Stimulated activated naive CD4-positive, alpha-beta T cell treated with Interleukin-2 at 50 U/mL for 16 hours (primary cell): Measurements from ENCODE around the gene PKMYT1.

Experiments used
- DNase-seq: peaks from one replicate; lab custom pipeline; 2025; lab: John Stamatoyannopoulos, UW

The PKMYT1 gene

DNA sequence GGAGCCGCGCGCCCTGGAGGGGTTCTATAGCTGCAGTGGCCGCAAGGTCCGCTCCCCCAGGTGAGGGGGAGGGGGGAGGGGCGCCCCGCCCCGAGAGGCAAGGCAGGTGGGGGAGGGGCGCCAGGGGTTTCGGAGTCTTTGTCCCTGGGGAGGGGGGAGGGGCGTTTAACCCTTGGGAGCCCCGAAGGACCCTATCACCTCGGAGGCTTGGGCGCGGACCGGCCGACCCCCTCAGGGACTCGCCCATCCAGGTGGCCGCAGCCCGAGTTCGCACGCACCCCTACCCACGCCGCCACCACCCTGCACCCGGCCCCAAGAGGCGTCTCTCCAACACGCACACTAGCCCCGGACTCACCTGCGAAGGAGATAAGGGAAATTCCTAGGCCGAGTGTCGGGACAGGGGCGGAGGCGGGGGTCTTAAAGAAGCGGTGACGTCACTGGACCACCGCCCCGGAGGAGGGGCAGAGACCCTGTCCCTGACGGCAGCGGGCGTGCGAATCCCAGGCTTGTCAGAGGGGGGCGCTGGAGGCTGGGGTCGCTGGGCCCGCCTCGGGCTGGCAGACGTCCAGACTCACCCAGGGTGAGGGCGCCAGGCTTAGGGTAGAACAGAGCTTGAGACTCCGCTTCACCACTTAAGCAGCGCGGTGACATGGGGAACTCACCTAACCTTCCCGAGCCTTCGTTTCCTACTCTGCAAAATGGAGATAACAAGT is 37.7 kb upstream of the PKMYT1 start, which contains the start of gene CLDN6:
Gene CLDN6, minus strand, starts transcription at position 390 of the 713 bp plus-strand sequence. CDS start 2,162 bp downstream, outside the sequence.
- no peak for DNase-seq

DNA sequence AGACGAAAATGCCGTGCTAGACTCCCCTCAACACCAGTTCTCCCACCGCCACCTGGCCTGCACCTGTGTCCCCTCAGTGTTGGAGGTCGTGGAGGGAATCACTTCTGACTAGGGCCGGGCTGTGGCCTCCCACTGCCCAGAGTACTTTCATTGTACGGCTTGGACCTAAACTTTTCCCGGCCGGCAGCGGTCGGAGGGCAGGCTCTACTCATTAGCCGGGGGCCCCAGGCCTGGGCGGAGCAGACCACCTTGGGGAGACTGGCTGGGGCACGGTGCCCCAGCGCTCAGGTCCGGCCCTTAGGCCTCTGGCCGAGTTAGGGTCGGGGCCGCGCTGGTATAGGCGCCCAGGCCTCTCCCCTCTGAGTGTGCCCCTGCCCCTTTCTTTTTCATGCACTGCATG is 37.1 kb upstream of the PKMYT1 start:
- DNase-seq: no peak

DNA sequence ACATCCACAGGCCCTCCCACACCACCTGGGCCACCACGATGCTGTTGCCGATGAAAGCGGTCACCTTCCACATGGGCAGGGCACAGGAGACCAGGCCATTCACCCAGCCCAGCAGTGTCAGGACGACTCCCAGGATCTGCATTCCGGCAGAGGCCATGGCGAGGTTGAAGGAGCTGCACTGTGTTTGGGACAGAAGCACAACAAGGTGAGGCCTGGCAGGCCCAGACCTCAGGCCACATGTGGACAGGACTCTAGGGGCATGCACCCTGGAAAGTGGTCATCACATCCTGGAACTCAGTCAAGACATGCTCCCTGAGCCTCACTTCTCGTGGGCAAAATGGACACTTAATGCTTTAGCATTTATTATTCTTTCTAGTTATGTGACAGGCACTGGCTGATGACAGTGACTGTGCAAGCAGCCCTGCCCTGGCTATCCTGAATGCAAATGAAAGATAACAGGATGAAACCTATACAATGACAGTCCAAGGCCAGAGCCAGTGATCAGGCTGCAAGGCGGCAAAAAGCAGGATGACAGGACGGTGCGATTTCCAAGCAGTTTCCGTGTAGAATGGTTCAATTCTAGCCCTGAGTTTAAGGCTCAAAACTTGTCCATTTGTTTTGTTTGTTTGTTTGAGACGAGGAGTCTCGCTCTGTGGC is 35.7 kb upstream of the PKMYT1 start:
- no peak for DNase-seq

DNA sequence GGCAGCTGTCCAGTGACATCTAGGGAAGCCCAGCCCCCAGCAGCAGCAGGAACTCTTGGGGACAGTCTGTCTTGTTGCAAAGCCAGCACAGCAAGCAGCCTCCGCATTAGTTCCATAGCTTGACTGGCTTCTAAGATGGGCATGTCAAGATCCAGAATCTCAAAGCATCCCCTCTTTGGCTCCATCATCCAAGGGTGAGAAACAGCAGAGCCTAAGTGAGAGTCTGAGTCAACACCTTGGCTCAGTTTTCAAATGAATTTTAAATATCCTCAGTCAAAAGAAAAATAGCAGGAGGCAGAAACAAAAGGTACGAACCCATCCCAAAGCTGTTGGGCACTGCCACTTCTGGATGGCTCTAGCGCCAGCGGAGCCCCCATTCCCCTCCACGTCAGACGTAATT is 34.7 kb upstream of the PKMYT1 start:
- no peak for DNase-seq

DNA sequence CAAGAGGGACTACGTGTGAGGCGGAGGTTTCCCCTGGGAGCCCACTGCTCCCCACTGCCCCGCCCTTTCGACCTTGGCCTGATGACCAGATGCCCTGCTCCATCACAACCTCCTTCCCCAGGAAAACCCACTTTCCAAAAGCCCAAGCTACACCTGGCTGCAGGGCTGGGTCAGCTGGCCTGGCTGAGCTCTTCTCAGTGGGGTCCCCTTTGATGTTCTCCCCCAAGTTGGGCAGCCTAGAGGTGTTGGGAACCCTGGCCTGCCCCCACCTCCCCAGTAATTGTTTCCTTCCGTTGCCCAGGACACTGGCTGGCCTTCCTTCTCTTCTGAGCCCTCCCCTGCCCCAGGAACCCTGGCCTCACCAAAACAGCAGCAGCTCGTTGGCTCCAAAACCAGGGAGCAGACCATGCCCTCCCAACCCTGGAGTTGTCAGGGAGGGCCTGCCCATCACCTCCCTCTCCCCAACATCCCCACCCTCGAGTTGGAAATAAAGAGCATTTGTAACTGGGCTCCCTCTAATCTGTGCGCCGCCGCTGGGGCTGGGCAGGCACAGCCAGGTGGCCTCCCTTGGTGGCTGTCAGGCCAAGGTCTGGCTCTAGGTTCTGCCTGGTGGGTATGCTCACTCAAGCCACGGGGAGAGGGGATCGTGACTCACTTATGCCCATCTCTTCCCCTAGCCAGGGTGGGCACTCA is 33.9 kb upstream of the PKMYT1 start:
- DNase-seq: no peak

DNA sequence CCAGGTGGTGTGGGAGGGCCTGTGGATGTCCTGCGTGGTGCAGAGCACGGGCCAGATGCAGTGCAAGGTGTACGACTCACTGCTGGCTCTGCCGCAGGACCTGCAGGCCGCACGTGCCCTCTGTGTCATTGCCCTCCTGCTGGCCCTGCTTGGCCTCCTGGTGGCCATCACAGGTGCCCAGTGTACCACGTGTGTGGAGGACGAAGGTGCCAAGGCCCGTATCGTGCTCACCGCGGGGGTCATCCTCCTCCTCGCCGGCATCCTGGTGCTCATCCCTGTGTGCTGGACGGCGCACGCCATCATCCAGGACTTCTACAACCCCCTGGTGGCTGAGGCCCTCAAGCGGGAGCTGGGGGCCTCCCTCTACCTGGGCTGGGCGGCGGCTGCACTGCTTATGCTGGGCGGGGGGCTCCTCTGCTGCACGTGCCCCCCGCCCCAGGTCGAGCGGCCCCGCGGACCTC is 33.3 kb upstream of the PKMYT1 start:
- no peak for DNase-seq

DNA sequence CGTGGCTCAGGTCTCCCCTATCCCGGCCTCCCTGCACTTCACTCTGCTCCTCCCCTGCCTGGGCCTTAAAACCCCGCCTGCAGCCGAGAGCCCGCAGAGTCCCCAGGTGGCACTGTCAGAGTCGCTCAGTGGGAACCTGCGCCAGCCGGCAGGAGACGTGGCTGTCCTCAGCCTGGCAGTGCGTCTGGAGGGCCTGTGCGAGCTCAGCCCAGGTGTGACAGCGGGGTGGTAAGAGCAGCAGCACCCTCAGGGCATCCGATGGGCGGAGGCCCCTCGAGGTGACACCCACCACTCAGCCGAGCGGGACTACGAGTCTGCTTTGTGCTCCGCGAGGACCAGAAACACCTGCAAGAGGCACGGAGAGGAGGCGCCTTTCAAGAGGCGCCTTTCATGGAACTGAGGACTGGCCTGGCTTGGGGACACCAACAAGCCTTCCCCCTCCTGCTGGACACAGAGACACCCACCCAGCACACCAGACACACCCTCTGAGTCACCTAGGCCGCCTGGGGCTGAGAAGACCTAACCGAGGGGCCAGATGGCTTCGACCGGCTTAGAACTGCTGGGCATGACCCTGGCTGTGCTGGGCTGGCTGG is 32.7 kb upstream of the PKMYT1 start, which contains the start of gene CLDN9:
Gene CLDN9, plus strand, starts transcription at position 96 of the 593 bp plus-strand sequence. Its CDS starts 440 bp downstream, at position 536.
- no peak for DNase-seq

DNA sequence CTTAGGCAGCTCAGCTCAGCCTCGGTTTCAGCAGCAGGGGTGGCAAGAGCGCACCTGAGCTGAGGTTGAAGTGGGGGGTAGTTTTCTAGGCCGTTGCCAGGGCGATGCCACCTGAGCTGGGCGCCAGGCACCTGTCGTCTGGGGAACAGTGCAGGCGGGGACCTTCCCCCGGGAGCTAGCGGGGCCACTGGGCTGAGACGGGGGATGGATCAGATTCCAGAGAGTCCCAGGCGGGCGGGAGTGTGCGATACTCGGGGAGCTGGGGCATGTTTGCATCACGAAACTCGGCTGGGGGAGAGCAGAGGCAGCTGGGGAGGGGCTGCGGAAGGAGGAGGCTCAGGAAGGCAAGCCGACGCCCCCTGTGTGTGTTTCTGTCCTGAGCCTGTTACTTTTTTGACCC is 32.0 kb upstream of the PKMYT1 start:
- DNase-seq: no peak

DNA sequence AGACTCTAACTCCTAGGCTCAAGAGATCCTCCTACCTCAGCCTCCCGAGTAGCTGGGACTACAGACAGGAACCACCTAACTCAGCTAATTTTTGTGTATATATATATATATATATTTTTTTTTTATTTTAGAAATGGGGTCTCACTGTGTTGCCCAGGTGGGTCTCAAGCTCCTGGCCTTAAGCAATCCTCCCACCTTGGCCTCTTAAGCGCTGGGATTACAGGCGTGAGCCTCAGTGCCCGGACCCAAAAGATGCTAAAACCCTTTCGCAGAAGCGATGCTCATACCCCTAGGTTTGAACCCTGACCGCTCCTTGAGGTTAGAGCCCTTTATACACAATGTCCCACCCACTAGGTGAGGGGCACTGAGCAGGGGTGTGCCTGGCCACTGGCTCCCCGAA is 30.3 kb upstream of the PKMYT1 start:
- no peak for DNase-seq

DNA sequence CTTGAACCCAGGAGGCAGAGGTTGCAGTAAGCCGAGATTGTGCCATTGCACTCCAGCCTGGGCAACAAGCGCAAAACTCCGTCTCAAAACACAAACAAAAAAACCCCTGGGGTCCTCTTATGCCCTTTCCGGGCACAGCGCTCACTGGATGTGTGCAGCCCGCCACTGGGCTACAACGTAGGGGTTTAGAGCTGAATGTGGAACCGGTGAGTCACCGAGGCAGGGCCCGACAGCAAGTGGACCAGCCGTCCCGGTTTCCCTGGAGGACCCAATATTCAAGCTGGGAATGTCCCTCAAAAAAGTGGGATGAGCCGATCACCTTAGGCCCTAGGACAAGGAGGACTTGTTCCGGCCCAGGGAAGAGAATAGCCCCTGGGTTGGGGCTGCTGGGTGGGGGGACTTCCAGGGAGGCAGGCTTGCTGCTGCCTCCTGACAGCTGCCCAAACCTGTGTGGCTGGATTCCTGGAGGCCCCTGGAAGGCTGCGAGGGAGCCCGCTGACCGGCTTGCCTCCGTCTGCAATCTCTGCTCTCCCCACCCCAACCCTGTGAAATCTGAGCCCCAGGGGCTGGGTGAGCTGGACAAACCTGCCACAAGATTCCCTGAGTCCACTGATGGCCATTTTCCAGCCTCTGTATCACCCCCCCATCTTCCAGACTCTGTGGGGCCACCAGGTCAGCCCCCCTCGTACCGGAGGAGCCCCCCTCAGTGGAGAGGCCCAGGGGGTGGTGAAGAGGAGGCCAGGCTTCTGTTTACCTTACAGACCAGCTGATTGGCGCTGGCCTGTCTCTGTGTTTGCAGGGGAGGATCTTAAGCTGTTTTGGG is 29.5 kb upstream of the PKMYT1 start:
- DNase-seq: no peak

DNA sequence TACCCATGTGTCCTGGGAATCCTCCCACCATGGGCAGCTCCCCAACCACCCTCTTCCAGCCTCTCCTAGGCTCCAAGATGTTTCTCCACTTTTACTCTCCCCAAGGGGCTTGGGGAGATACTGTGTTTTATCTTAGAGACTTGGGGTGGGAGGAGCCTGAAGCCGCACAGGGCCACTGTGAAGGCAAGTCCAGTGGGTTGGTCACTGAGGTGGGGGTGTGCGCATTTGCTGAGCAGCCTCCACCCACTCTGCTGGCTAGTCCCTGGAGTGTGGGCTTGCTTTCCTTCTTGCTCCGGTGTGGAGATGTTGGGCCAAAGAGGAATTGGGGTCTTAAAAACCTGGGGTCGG is 28.4 kb upstream of the PKMYT1 start:
- DNase-seq: no peak

DNA sequence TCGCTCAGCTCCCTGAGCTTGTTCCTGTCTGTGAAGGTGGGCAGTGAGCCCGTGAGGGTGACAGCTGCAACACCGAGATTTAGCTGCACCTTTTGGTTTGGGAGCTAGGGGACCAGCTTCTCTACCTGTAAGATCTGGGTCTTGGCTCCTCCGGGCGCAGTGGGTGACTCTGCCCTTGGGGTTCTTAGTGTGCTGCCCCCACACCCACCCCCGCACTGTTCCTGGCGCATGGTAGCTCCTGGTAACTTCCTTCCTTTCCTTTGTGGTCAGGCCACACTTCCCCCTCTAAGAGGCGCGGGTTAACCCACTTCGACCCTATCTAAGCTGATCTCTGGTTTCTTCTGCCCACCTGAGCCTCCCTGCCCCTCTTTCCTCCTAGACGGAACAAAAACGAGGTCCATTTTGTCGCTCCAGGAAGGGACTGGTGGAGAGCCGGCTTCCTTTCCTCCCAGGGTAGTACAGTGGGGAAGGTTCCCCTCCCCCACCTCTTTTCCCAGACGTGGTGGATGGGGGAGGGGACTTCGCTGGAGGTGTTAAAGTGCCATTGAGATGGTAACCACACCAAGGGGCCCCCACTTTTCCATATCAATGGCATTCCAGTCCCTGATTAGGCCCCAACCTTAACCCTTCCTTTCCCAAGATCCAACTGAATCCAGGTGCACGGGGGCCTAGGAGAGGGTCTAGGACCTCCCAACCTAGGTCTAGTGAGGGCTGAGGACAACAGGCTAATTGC is 27.9 kb upstream of the PKMYT1 start:
- no peak for DNase-seq

DNA sequence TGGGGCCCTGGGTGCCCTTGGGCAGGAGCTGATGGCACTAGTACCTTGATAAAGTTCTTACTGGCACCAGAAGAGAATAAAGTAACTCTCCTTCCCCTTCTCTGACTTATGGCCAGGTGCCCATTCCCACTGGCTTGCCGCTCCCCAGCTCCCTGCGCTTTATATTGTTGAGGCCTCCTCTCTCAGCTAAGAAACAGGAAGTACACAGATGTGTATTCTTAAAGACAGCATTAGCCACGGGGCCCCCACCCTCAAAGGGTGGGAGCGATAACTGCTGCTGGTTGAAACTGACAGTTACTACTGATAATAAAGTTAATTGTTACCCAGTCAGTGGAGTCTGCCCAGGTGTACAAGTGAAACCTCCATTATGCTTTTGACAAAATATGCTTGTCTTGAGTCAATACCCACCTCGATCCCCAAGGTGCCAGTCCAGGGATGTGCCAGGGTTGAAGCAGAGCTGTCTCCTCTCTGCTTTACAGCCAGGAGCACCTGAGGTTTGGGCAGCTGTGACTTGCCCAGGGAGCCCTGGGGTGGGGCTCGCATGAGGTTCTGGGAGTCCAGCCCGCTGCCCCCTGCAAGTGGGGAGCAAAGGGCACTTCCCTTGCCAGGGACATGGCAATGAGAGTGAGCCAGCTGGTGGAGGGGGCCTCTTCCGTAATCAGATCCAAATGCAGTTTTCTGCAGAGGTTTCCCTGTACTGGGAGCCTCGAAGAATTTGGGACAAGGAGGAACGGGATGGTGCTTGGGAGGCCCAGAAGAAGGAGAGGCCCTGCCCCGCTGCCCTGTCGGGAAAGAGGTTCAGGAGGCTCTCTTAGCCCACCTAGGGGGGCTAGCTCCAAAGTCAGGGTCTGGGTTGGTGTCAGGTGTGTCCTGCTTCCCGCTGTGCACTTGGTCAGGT is 27.1 kb upstream of the PKMYT1 start:
- no peak for DNase-seq

DNA sequence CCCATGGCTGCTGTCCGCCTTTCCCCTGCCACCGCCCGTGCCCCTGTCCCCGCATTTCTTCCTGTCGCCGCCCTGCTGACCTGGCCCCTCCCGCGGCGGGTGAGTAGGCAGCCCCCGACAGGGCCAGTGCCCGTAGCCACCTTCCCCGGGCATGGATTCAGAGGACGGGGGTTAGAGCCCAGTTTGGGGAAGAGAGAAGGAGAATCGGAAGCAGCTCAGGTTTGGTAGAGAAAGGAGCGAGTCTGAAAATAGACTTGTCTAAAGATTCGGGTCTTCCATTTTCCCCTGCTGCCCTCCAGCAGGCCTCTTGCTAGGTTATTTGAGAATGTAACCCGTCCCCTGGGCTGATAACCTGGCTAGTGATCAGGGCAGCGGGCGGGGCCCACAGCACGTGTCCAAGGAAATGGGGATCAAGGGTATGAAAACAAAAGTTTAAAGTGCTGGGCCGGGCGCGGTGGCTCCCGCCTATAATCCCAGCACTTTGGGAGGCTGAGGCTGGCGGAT is 24.6 kb upstream of the PKMYT1 start:
- DNase-seq: no peak

DNA sequence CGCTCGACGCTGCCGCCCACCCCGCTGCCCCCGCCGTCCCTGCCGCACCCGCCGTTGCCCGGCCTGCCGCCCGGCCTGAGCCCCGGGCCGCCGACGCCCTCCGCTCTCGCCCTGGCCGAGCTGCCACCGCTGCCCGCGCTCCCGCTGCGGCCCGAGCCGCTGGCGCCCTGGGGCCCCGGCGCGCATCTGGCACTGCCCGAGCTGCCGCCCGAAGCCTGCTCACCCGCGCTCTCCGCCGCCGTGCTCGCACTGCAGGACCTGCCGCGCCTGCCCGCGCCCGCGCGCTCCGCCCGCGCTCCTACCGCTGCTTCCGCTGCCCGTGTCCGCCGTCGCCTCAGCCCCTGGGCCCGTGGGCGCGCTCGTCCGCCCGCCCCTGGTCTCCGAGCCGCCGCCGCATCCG is 24.1 kb upstream of the PKMYT1 start:
- DNase-seq: no peak

DNA sequence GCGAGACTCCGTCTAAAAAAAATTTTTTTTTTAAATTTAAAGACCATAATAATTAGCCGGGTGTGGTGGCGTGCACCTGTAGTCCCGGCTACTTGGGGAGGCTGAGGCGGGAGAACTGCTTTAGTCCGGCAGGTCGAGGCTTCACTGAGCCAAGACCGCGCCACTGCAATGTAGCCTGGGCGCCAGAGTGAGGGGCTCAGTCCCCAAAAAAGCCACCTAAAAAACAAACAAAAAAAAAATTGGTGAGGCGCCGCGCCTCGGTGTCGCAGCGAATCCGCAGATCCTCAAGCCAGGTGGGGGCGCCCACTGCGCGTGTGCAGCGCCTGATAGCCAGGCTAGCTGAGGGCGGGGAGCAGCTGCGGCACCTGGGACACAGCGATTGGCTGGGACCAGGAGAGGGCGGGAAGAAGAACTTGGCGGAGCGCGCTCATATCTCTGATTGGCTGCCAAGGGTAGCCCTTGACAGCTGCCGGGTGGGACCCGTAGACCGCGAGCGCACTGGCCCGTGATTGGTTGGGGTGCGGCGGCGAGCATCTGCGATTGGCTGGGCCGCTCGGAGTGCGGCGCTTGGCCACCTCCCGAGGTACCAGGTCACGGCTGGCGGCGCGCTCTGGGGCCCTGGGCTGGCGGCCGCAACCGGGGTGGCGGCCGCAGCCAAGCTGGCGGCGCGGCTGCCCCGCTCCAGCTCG is 23.5 kb upstream of the PKMYT1 start:
- peak; percentile 98 for DNase-seq

DNA sequence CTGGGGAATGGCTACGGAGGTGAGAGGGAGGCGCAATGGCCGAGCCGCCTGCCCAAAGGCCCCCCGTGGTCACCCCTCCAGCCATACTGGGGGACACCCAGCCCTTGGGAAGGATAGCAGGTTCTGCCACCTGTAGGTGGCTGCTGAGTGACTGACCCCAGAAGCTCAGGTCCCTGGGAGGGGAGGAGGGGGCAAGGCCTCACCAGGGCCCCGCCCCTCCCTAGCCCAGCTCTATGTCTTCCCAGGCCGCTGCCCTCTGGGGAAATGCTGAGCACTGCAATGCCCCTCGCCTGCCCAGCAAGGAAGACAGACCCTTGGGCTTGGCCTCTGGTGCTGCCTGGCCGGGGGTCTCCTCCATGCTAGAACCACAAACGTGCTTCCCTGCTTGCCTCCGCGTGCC is 21.1 kb upstream of the PKMYT1 start:
- no peak for DNase-seq

DNA sequence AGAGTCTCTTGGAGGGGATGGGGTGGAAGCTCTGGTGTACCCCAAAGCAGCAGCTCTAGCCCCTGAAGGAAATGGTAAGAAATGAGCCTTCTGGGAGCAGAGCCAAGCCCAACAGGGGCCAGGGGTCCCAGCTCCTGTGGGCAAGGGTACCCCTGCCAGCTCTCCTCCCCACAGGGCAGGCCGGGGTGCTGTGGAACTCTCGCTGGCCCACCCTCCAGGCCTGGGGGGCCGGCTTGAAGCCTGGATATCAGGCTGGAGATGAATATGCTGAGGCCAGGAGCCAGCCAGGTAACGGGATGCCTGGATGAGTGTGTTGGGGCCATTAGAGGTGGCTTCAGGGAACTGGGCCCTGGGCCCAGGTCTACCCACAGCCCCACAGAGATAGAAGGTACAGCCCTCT is 20.3 kb upstream of the PKMYT1 start:
- no peak for DNase-seq

DNA sequence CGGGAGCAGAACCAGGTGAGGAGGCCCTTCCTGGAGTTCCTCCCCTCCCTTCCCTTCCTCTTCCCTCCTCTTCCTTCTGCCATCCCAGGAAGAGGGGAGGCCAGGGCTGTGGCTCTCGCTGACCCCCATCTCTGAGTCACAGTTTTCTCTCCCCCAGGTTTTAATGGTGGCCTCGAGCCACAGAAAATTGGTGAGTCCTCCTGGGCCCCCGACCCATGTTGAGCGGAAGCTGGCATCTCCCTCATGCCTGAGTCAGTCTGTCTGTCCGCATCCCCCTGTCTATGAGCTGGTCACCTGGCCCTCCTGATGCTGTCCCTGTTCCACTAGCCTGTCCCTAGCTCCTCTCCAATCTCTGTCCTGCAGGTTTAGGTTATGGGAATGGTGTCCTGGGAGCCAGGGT is 19.7 kb upstream of the PKMYT1 start:
- no peak for DNase-seq
